H1 (cell line): ENCODE measurements around the gene AXIN2. TPM values are rescaled to one million over a fixed set of nuclear protein-coding genes. Genes with fewer than 3 reads are reported as not detected.

ENCODE experiments used
- CTCF ChIA-PET: fragments of 300-600 bp; sonication (Branson Sonifier 250); formaldehyde crosslinking; loops from one replicate; lab custom pipeline; 2021; ENCODE audit not compliant: partially characterized antibody; lab: Charles Lee
- POLR2A ChIA-PET: fragments of 300-600 bp; sonication (Branson Sonifier 250); formaldehyde crosslinking; loops from one replicate; lab custom pipeline; 2021; ENCODE audit warnings: inconsistent platforms; ENCODE audit not compliant: partially characterized antibody; lab: Charles Lee
- DNase-seq, 2 experiments: peaks; one replicate each; pipeline versions ENCODE4 v3.0.0 to v3.0.0-alpha.2; 2010 to 2022; ENCODE audit warnings: low spot score in 2 of 2, low read depth in 1 of 2, mixed read lengths in 1 of 2
- FAIRE-seq: peaks from 2 replicates; lab custom pipeline; 2011; peaks lifted over from hg19 to GRCh38; lab: Jason Lieb, UNC
- H2AFZ ChIP-seq: 2 replicates; pipeline ENCODE4 v1.8.1; 2012; ENCODE audit warnings: low read length, inconsistent platforms
- H2AK5ac ChIP-seq: 2 replicates; pipeline ENCODE4 v1.6.1; 2013; ENCODE audit warnings: low read depth, low read length
- H2BK120ac ChIP-seq: replicated peaks from 2 replicates; pipeline ENCODE3; 2013; ENCODE audit warnings: low read depth, low read length, inconsistent platforms
- H2BK12ac ChIP-seq: 2 replicates; pipeline ENCODE4 v1.6.1; 2013; ENCODE audit warnings: low read depth, low read length
- H2BK15ac ChIP-seq: 2 replicates; pipeline ENCODE4 v1.6.1; 2013; ENCODE audit warnings: low read length
- H2BK20ac ChIP-seq: 2 replicates; pipeline ENCODE4 v1.6.1; 2013; ENCODE audit warnings: low read length
- H2BK5ac ChIP-seq: 2 replicates; pipeline ENCODE4 v1.6.1; 2013; ENCODE audit warnings: low read depth, low read length
- H3K14ac ChIP-seq: 2 replicates; pipeline ENCODE4 v1.6.1; 2013; ENCODE audit warnings: inconsistent platforms; ENCODE audit not compliant: insufficient read length
- H3K18ac ChIP-seq: 2 replicates; pipeline ENCODE4 v1.6.1; 2013; ENCODE audit warnings: low read length; ENCODE audit errors: extremely low read depth
- H3K23ac ChIP-seq: 2 replicates; pipeline ENCODE4 v1.6.1; 2013; ENCODE audit warnings: inconsistent platforms; ENCODE audit not compliant: insufficient read length
- H3K23me2 ChIP-seq: 2 replicates; pipeline ENCODE4 v1.6.1; 2013; ENCODE audit warnings: low read depth, low read length
- H3K27ac ChIP-seq: 2 replicates; pipeline ENCODE4 v1.6.1; 2011; ENCODE audit warnings: low read depth, low read length, inconsistent platforms
- H3K27me3 ChIP-seq, 4 experiments: replicated peaks in 1 of 4; 1 replicate in 1 of 4; 2 replicates in 3 of 4; pipeline versions ENCODE4 v1.6.1 to v1.8.1; 2011 to 2013; ENCODE audit warnings: low read length in 3 of 4, mild to moderate bottlenecking in 3 of 4, inconsistent platforms in 2 of 4, mixed read lengths in 2 of 4, moderate library complexity in 1 of 4; ENCODE audit not compliant: control insufficient read depth in 3 of 4, insufficient read depth in 3 of 4; ENCODE audit errors: extremely low read depth in 1 of 4
- H3K36me3 ChIP-seq, 4 experiments: 2 replicates each; pipeline versions ENCODE4 v1.6.1 to v1.8.1; 2011 to 2013; ENCODE audit warnings: mild to moderate bottlenecking in 4 of 4, low read length in 3 of 4, moderate library complexity in 2 of 4, control low read depth in 1 of 4, inconsistent platforms in 1 of 4; ENCODE audit not compliant: insufficient read depth in 4 of 4, control insufficient read depth in 2 of 4
- H3K4ac ChIP-seq: replicated peaks from 2 replicates; pipeline ENCODE3; 2013; ENCODE audit warnings: low read length, low read depth, mixed read lengths, inconsistent platforms; ENCODE audit not compliant: insufficient read length
- H3K4me1 ChIP-seq, 4 experiments: replicated peaks in 1 of 4; 1 replicate in 1 of 4; 2 replicates in 3 of 4; pipeline versions ENCODE4 v1.6.1 to v1.8.1; 2011 to 2013; ENCODE audit warnings: low read length in 3 of 4, inconsistent platforms in 2 of 4, mixed read lengths in 1 of 4; ENCODE audit not compliant: insufficient read depth in 4 of 4, control insufficient read depth in 3 of 4
- H3K4me2 ChIP-seq, 2 experiments: 2 replicates each; pipeline versions ENCODE4 v1.6.1 to v1.8.1; 2011 to 2013; ENCODE audit warnings: low read depth in 2 of 2, low read length in 2 of 2, control low read depth in 1 of 2, inconsistent platforms in 1 of 2, mild to moderate bottlenecking in 1 of 2; ENCODE audit not compliant: insufficient read depth in 1 of 2
- H3K4me3 ChIP-seq, 4 experiments: fragments of 200-600, 300-600 bp in 1 of 4; sonication (generic), shearing (Covaris generic), sonication (Bioruptor Twin) in 1 of 4; 2 replicates each; pipeline versions ENCODE4 v1.5.1 to v1.8.1; 2011 to 2016; ENCODE audit warnings: low read length in 4 of 4, low read depth in 3 of 4, control low read depth in 2 of 4, inconsistent platforms in 2 of 4, mild to moderate bottlenecking in 2 of 4, mixed read lengths in 1 of 4, moderate library complexity in 1 of 4; ENCODE audit not compliant: insufficient read depth in 2 of 4; ENCODE audit errors: extremely low read depth in 1 of 4
- H3K56ac ChIP-seq: replicated peaks from 2 replicates; pipeline ENCODE3; 2013; ENCODE audit warnings: low read depth, mild to moderate bottlenecking, mixed read lengths, low read length, inconsistent platforms; ENCODE audit not compliant: insufficient read length
- H3K79me1 ChIP-seq: 2 replicates; pipeline ENCODE4 v1.6.1; 2013; ENCODE audit warnings: low read depth, low read length, control low read depth
- H3K79me2 ChIP-seq, 2 experiments: 2 replicates each; pipeline versions ENCODE4 v1.6.1 to v1.8.1; 2012 to 2013; ENCODE audit warnings: low read length in 2 of 2, mild to moderate bottlenecking in 2 of 2, inconsistent platforms in 1 of 2; ENCODE audit not compliant: insufficient read depth in 2 of 2, control insufficient read depth in 1 of 2
- H3K9ac ChIP-seq, 4 experiments: replicated peaks in 1 of 4; 1 replicate in 1 of 4; 2 replicates in 3 of 4; pipeline versions ENCODE4 v1.6.1 to v1.8.1; 2011 to 2013; ENCODE audit warnings: low read depth in 3 of 4, low read length in 3 of 4, control low read depth in 2 of 4, mild to moderate bottlenecking in 2 of 4, moderate library complexity in 2 of 4, inconsistent platforms in 1 of 4; ENCODE audit errors: extremely low read depth in 1 of 4
- H3K9me3 ChIP-seq, 2 experiments: 2 replicates each; pipeline versions ENCODE4 v1.6.1 to v1.8.1; 2012 to 2013; ENCODE audit warnings: mild to moderate bottlenecking in 2 of 2, moderate library complexity in 2 of 2, control low read depth in 1 of 2, inconsistent platforms in 1 of 2, low read depth in 1 of 2, low read length in 1 of 2, mixed read lengths in 1 of 2; ENCODE audit not compliant: insufficient read depth in 2 of 2
- H4K20me1 ChIP-seq, 2 experiments: replicated peaks in 1 of 2; 2 replicates each; pipeline versions ENCODE3 to v1.8.1; 2011 to 2013; ENCODE audit warnings: inconsistent platforms in 2 of 2, low read length in 2 of 2, mild to moderate bottlenecking in 1 of 2; ENCODE audit not compliant: insufficient read depth in 2 of 2, control insufficient read depth in 1 of 2
- H4K5ac ChIP-seq: 2 replicates; pipeline ENCODE4 v1.6.1; 2013; ENCODE audit warnings: low read length, low read depth, mixed read lengths, inconsistent platforms; ENCODE audit not compliant: insufficient read length
- H4K8ac ChIP-seq: 2 replicates; pipeline ENCODE4 v1.8.0; 2013; ENCODE audit warnings: mild to moderate bottlenecking, moderate library complexity, low read length, inconsistent platforms; ENCODE audit not compliant: insufficient read depth; ENCODE audit errors: extremely low read depth
- H4K91ac ChIP-seq: replicated peaks from 2 replicates; pipeline ENCODE3; 2013; ENCODE audit warnings: low read length, mixed read lengths, inconsistent platforms; ENCODE audit not compliant: insufficient read length
- BCL11A ChIP-seq, 2 experiments: IDR thresholded peaks; one replicate each; pipeline ENCODE4 v1.6.1; 2011; ENCODE audit warnings: low read depth in 2 of 2, low read length in 2 of 2, mild to moderate bottlenecking in 2 of 2
- CBX5 ChIP-seq: fragments of 300-800, 300-1000 bp; sonication (generic); IDR thresholded peaks from 2 replicates; pipeline ENCODE4 v1.7.1; 2016; ENCODE audit warnings: antibody characterized with exemption, low read length, low read depth
- HDAC6 ChIP-seq: IDR thresholded peaks from one replicate; pipeline ENCODE4 v1.7.1; 2012; ENCODE audit warnings: low read depth, mild to moderate bottlenecking, inconsistent platforms, low read length, moderate library complexity
- KDM4A ChIP-seq: IDR thresholded peaks from one replicate; pipeline ENCODE4 v1.7.1; 2012; ENCODE audit warnings: low read depth, mild to moderate bottlenecking, moderate library complexity, low read length, inconsistent platforms; ENCODE audit not compliant: severe bottlenecking
- NRF1 ChIP-seq: IDR thresholded peaks from 2 replicates; pipeline ENCODE4 v1.6.1; 2011; ENCODE audit warnings: mild to moderate bottlenecking, low read depth, low read length, improper control_type of control experiment
- PHF8 ChIP-seq: fragments of 200-600 bp; sonication (generic); conservative IDR thresholded peaks from 2 replicates; pipeline ENCODE4 v1.7.1; 2012; ENCODE audit warnings: low read depth, mild to moderate bottlenecking, inconsistent platforms, low read length, moderate library complexity
- SIN3A ChIP-seq, 2 experiments: IDR thresholded peaks in 1 of 2; conservative IDR thresholded peaks in 1 of 2; 2 replicates each; pipeline ENCODE4 v1.6.1; 2011 to 2012; ENCODE audit warnings: low read length in 2 of 2, improper control_type of control experiment in 1 of 2, low read depth in 1 of 2, mild to moderate bottlenecking in 1 of 2
- TCF12 ChIP-seq: IDR thresholded peaks from 2 replicates; pipeline ENCODE4 v1.6.1; 2011; ENCODE audit warnings: low read depth, mild to moderate bottlenecking, low read length
- TEAD4 ChIP-seq: IDR thresholded peaks from 2 replicates; pipeline ENCODE4 v1.6.1; 2012; ENCODE audit warnings: low read depth, low read length, inconsistent platforms, mixed read lengths
- WGBS, 2 experiments: shearing (Covaris generic) in 1 of 2; methylation state at CpG; one replicate each; pipeline versions ENCODE4 v1.1.6 to v1.1.7; 2013 to 2015; ENCODE audit warnings: low lambda C conversion rate in 2 of 2, mixed read lengths in 2 of 2, inconsistent platforms in 1 of 2, low coverage in 1 of 2, missing lambda C conversion rate in 1 of 2; ENCODE audit not compliant: insufficient replicate concordance in 2 of 2, insufficient coverage in 1 of 2, insufficient read length in 1 of 2; ENCODE audit errors: extremely low coverage in 1 of 2, missing lambda C conversion rate in 1 of 2; 5-methylcytosine and 5-hydroxymethylcytosine counted together
- polyA plus RNA-seq, 7 experiments: library from polyadenylated mRNA; depleted of rRNA in 3 of 7; stranded (reverse) in 5 of 7; unstranded in 2 of 7; fragments of >200 nt in 5 of 7; fragments of 200-250 nt in 2 of 7; gene quantifications; 1 replicate in 5 of 7; 2 replicates in 1 of 7; 4 replicates in 1 of 7; pipeline versions ENCODE4 v1.2.1 to v1.2.3, GENCODE V29; 2011 to 2013; ENCODE audit warnings: missing spikeins in 2 of 7, mixed read lengths in 2 of 7
- total RNA-seq: library from RNA; stranded (reverse); fragmentation: NEBNext Ultra II Directional; extraction: Animal tissue kit (Norgen Biotek cat#: 25700); gene quantifications from 2 replicates; pipeline ENCODE4 v1.2.1, GENCODE V29; 2021
- TF ChIP-seq, protein P1 (sequence below): IDR thresholded peaks from 2 replicates; pipeline ENCODE4 v1.6.1; 2011; ENCODE audit warnings: low read length, improper control_type of control experiment

The AXIN2 gene
- total and polyA plus RNA-seq, 2 of the 8 experiments (the other 6 are each of a cell fraction or from before 2014, with no cell fraction given): 17.7 to 33.4 TPM

DNA sequence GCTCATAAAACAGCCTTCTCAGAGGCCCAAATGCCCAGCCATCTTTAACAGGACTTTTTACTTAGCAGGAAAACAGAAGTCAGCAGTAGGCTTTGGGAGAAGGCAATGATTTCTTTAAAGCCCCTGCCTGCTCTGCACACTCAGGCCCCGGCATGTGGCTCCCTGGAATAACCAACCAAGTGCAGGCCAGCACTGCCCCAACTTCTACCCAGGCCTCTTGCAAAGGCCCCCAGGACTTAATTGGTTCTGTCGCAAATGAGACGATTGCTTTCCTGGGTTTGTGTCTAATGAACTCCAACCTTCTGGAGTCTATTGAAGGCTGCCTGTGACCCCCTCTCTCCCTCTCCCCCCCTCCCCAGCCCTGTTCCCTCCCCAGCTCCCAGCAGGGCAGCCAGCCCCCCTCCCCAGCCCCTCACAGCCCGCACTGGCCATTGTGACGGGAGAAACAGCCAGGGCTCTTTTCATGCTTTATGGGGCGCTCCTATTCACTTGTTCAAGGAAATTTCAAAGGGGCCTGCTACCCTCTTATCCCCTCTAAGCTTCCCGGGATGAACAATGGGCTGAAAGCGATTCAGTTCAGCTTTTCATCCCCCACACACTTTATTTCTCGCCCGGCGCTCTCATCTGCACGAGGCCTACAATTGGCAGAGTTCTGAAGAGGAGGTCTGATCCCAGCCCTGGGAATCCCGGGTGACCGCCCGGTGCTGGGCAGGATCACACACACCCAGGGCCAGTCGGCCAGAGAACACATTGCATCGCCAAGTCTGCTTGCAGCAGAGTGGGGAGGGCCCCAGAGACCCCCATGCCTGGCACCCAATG, 15.5 kb downstream of the AXIN2 start:
- POLR2A ChIA-PET: interaction anchor here (0.8 to 1.6 kb wide), 3 partner anchors 13 to 90 kb away, joined by 3 to 5 read pairs (median 3); no protein-coding TSS in a partner anchor
- H3K79me1 ChIP-seq: peaks cover 28% of the 10 kb centered on the region
- peaks cover 6 to 44% of the 10 kb centered on the region in 2 experiments for H4K20me1 ChIP-seq
- no peak overlapping the region for H4K5ac ChIP-seq
- 80% methylated on average over 15 of the region's 17 CpGs; no CpG with 5 or more reads in 1 of the 2 experiments for WGBS, 2 experiments
- DNase-seq (no peak), FAIRE-seq (no peak)
- H2AFZ ChIP-seq: no peak overlapping the region
- H3K9me3 ChIP-seq: no peaks in the 10 kb centered on the region
- peaks cover 33 to 47% of the 10 kb centered on the region in 2 experiments for H3K79me2 ChIP-seq
- no peak overlapping the region for H4K91ac ChIP-seq
- H2BK15ac ChIP-seq: no peak overlapping the region
- CTCF ChIA-PET: interaction anchor here (1.5 to 10.2 kb wide), 2 partner anchors 10 to 314 kb away, joined by 4 to 62 read pairs; no protein-coding TSS in a partner anchor
- H2BK5ac ChIP-seq: no peak overlapping the region
- H3K14ac ChIP-seq: no peak overlapping the region
- H3K4me1 ChIP-seq: peaks cover 5 to 23% (median 10%) of the 10 kb centered on the region in 4 experiments
- no peak overlapping the region for H3K4ac ChIP-seq
- no peaks in the 10 kb centered on the region for H3K23me2 ChIP-seq
- H2BK12ac ChIP-seq: no peak overlapping the region
- no peak overlapping the region for H3K4me3 ChIP-seq
- H3K18ac ChIP-seq: no peak overlapping the region; the same call in 1 of the 2 replicates
- H3K27ac ChIP-seq: no peak overlapping the region
- H4K8ac ChIP-seq: no peak overlapping the region
- H3K36me3 ChIP-seq: peaks cover 8 to 53% (median 20%) of the 10 kb centered on the region in 4 experiments
- no peaks in the 10 kb centered on the region for H3K27me3 ChIP-seq
- no peak overlapping the region for H2AK5ac ChIP-seq
- H3K9ac ChIP-seq: no peak overlapping the region
- H3K4me2 ChIP-seq: no peak overlapping the region; a peak in 1 of 4 replicates
- no peak overlapping the region for H3K23ac ChIP-seq
- no peak overlapping the region for H2BK120ac ChIP-seq
- no peak overlapping the region for H2BK20ac ChIP-seq
- no peak overlapping the region for H3K56ac ChIP-seq
- TF ChIP-seq NRF1 (no peak), KDM4A (no peak), BCL11A (IDR thresholded peaks at IDR 0.05; ENCODE audit: low read depth in 2 of 2, low read length in 2 of 2) (no peak), HDAC6 (no peak), PHF8 (no peak), TCF12 (no peak), TEAD4 (no peak), CBX5 (no peak), SIN3A (conservative IDR thresholded peaks at IDR 0.05 in 1 of 2, IDR thresholded peaks at IDR 0.05 in 1 of 2; ENCODE audit: low read depth in 1 of 2, low read length in 2 of 2) (no peak)
- TF ChIP-seq, protein P1, sequence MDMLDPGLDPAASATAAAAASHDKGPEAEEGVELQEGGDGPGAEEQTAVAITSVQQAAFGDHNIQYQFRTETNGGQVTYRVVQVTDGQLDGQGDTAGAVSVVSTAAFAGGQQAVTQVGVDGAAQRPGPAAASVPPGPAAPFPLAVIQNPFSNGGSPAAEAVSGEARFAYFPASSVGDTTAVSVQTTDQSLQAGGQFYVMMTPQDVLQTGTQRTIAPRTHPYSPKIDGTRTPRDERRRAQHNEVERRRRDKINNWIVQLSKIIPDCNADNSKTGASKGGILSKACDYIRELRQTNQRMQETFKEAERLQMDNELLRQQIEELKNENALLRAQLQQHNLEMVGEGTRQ: no peak
